Calu3 (cell line): Measurements from ENCODE around the gene ZZZ3. TPM values are rescaled to one million over a fixed set of nuclear protein-coding genes. Genes with fewer than 3 reads are reported as not detected.

Experiments used
- BruUV-seq: library from RNA; stranded (reverse); fragments of 400-500 nt; replicated peaks from 2 replicates; lab custom pipeline; 2021; lab: Mats Ljungman, UMichigan
- CTCF ChIA-PET: fragments of 300-600 bp; sonication (Branson Sonifier 250); formaldehyde crosslinking; loops from one replicate; lab custom pipeline; 2022; ENCODE audit warnings: antibody characterized with exemption; lab: Charles Lee
- DNase-seq: peaks from one replicate; pipeline ENCODE4 v3.0.0; 2022
- H3K27ac Mint-ChIP-seq: one replicate; pipeline ENCODE4 v1.8.0; 2022; ENCODE audit warnings: mixed read lengths; ENCODE audit not compliant: unreplicated experiment
- H3K27me3 Mint-ChIP-seq: one replicate; pipeline ENCODE4 v1.8.0; 2022; ENCODE audit warnings: mixed read lengths; ENCODE audit not compliant: unreplicated experiment
- H3K36me3 Mint-ChIP-seq: one replicate; pipeline ENCODE4 v1.8.0; 2022; ENCODE audit warnings: mild to moderate bottlenecking, moderate library complexity, mixed read lengths; ENCODE audit not compliant: insufficient read depth, unreplicated experiment
- H3K4me1 Mint-ChIP-seq: one replicate; pipeline ENCODE4 v1.8.0; 2022; ENCODE audit warnings: mild to moderate bottlenecking, low read depth, mixed read lengths; ENCODE audit not compliant: unreplicated experiment
- H3K4me3 Mint-ChIP-seq: one replicate; pipeline ENCODE4 v1.8.0; 2022; ENCODE audit warnings: mild to moderate bottlenecking, low read depth, moderate library complexity, mixed read lengths; ENCODE audit not compliant: unreplicated experiment
- H3K9me3 Mint-ChIP-seq: one replicate; pipeline ENCODE4 v1.8.0; 2022; ENCODE audit warnings: low read depth, mixed read lengths; ENCODE audit not compliant: unreplicated experiment
- intact Hi-C: fragments of 100-400 bp; cut with micrococcal nuclease; formaldehyde crosslinking; loops from one replicate; pipeline ENCODE4 v1.10.0; 2022; ENCODE audit not compliant: unreplicated experiment
- total RNA-seq: library from RNA; stranded (reverse); gene quantifications from 2 replicates; pipeline ENCODE4 v1.2.3, GENCODE V29; 2022
- TF ChIP-seq, protein P1 (sequence below): fragments of 200-600 bp; IDR thresholded peaks from one replicate; pipeline ENCODE4 v1.8.0; 2022; ENCODE audit warnings: antibody characterized with exemption; ENCODE audit not compliant: unreplicated experiment

ZZZ3 gene
- total RNA-seq, 1 experiment from 2014 or later: 53.4 TPM

DNA sequence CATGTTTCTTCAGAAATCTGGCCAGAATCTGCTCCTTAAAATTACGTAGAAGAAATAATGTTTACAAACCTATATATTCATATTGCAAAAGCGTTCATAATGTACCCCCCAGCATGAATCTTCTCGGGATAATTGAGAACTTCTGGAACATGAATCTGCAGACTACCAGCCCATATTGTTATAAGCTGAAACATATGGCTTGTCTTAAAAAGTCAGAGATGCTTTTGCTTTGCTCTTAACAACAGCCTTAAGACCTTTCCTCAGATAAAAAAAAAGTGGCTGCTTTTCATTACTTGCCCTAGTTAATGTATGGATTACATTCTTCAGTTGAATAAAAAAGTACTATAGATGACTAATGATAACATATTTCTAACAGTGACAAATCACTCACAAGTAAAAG, 15.0 kb upstream of the ZZZ3 start:
- H3K27ac Mint-ChIP-seq: no peak overlapping the region
- no peaks in the 10 kb centered on the region for H3K4me1 Mint-ChIP-seq
- intact Hi-C loops: no loop called here
- TF ChIP-seq, protein P1, sequence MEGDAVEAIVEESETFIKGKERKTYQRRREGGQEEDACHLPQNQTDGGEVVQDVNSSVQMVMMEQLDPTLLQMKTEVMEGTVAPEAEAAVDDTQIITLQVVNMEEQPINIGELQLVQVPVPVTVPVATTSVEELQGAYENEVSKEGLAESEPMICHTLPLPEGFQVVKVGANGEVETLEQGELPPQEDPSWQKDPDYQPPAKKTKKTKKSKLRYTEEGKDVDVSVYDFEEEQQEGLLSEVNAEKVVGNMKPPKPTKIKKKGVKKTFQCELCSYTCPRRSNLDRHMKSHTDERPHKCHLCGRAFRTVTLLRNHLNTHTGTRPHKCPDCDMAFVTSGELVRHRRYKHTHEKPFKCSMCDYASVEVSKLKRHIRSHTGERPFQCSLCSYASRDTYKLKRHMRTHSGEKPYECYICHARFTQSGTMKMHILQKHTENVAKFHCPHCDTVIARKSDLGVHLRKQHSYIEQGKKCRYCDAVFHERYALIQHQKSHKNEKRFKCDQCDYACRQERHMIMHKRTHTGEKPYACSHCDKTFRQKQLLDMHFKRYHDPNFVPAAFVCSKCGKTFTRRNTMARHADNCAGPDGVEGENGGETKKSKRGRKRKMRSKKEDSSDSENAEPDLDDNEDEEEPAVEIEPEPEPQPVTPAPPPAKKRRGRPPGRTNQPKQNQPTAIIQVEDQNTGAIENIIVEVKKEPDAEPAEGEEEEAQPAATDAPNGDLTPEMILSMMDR: no peak
- no TSS peak for BruUV-seq
- no peaks in the 10 kb centered on the region for H3K9me3 Mint-ChIP-seq
- no peaks in the 10 kb centered on the region for H3K27me3 Mint-ChIP-seq
- H3K4me3 Mint-ChIP-seq: no peak overlapping the region
- peaks cover 8% of the 10 kb centered on the region for H3K36me3 Mint-ChIP-seq
- CTCF ChIA-PET: no interaction called here
- no peak for DNase-seq

DNA sequence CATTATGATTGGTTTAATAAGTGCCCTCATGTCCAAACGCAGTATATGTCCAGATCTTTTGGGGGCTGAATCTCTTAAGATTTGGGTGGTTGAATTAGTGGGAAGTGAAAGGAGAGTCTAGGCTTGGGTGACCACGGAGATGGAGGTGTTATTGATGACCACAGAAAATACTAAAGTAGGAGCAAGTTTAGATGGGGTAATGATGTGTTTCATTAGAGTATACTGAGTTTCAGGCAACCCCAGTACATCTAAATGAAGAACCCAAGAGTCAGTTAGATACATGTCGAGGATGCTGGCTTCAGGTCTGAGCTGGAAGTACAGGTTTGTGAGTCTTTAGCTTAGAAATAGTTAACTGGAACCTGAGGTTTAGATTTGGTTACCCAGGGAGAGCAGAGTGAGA, 6.5 kb upstream of the ZZZ3 start:
- no peak for DNase-seq
- CTCF ChIA-PET: interaction anchor here (0.6 kb wide), 1 partner anchor 155 kb away, joined by 6 read pairs; no protein-coding TSS in a partner anchor
- H3K4me1 Mint-ChIP-seq: peaks cover 6% of the 10 kb centered on the region
- peaks cover 17% of the 10 kb centered on the region for H3K36me3 Mint-ChIP-seq
- no peak overlapping the region for H3K4me3 Mint-ChIP-seq
- intact Hi-C loops: no loop called here
- H3K27me3 Mint-ChIP-seq: no peaks in the 10 kb centered on the region
- TF ChIP-seq, protein P1: no peak
- H3K27ac Mint-ChIP-seq: no peak overlapping the region
- no TSS peak for BruUV-seq
- H3K9me3 Mint-ChIP-seq: no peaks in the 10 kb centered on the region

DNA sequence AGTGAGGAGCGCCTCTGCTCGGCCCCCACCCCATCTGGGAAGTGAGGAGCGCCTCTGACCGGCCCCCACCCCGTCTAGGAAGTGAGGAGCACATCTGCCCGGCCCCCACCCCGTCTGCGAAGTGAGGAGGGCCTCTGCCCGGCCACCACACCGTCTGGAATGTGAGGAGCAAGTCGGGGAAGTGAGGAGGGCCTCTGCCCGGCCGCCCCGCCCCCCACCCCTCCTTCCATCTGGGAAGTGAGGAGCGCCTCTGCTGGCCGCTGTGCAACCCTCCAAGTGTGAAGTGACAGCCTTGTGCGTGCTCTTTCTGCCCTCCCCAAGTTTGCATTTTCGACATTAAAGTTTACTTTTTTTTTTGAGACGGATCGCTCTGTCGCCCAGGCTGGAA, 5.1 kb upstream of the ZZZ3 start:
- peak; percentile 33 for DNase-seq
- H3K27ac Mint-ChIP-seq: no peak overlapping the region
- TF ChIP-seq, protein P1: peak; percentile 37
- H3K4me3 Mint-ChIP-seq: peak overlapping the region; percentile 68
- peaks cover 30% of the 10 kb centered on the region for H3K36me3 Mint-ChIP-seq
- CTCF ChIA-PET: no interaction called here
- no TSS peak for BruUV-seq
- no peaks in the 10 kb centered on the region for H3K27me3 Mint-ChIP-seq
- no peaks in the 10 kb centered on the region for H3K9me3 Mint-ChIP-seq
- peaks cover 10% of the 10 kb centered on the region for H3K4me1 Mint-ChIP-seq
- intact Hi-C loops: no loop called here

DNA sequence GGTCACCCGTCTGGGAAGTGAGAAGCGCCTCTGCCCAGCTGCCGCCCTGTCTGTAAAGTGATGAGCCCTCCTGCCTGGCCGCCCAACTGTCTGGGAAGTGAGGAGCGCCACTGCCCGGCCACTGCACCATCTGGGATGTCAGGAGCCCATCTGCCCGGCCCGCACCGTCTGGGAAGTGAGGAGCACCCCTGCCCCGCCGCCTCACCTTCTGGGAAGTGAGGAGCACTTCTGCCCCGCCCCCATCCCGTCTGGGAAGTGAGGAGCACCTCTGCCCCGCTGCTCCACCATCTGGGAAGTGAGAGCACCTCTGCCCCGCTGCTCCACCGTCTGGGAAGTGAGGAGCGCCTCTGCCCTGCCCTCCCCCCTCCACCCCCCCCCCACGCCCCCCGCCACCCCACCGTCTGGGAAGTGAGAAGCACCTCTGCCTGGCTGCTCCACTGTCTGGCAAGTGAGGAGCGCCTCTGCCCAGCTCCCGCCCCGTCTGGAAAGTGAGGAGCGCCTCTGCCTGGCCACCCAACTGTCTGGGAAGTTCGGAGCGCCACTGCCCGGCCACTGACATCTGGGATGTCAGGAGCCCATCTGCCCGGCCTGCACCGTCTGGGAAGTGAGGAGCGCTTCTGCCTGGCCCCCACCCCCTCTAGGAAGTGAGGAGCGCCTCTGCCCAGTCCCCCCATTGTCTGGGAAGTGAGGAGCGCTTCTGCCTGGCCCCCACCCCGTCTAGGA, 4.5 kb upstream of the ZZZ3 start:
- Mint-ChIP-seq H3K9me3 (no peaks in the 10 kb centered on the region), H3K27me3 (no peaks in the 10 kb centered on the region), H3K27ac (no peak overlapping the region), H3K4me3 (peak overlapping the region; percentile 68), H3K4me1 (peaks cover 10% of the 10 kb centered on the region), H3K36me3 (peaks cover 30% of the 10 kb centered on the region)
- intact Hi-C loops: no loop called here
- TF ChIP-seq, protein P1: no peak
- BruUV-seq: no TSS peak
- CTCF ChIA-PET: interaction anchor here (0.5 kb wide), 1 partner anchor 470 kb away, joined by 7 read pairs; no protein-coding TSS in a partner anchor
- DNase-seq: no peak
